Measurements from ENCODE around the gene FKBP1A. TPM values are rescaled to one million over a fixed set of nuclear protein-coding genes. Genes with fewer than 3 reads are reported as not detected.

FKBP1A gene
- total and polyA plus RNA-seq, 2 experiments from 2014 or later: 99.5 to 161 TPM

DNA sequence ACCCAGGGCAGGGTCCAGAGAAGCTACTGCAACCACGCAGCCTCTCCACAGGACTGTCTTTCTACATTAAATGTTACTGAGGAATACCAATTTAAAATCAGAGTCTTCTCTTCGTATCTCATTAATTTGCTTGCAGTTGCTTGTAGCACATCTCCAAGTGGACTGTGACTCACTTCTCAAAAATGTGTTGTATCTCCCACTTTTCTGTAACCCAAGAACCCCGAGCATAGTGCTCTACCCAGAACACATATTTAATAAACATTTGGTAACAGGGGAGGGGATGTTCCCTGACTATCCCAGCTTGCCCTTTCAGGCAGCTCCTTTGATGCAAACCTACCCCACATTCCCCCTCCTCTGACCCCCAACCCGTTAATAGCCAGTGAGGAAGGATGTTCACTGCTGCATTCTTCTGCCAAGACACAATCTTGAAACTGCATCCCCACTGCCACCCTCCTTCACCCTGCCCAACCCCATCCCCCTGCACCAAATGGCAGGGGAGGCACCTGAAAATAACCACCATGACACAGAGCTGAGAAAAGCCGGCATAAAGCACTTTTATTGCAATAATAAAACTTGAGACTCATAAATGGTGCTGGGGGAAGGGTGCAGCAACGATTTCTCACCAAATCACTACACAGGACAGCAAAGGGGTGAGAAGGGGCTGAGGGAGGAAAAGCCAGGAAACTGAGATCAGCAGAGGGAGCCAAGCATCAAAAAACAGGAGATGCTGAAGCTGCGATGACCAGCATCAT lies 24.2 kb downstream of the FKBP1A start:
- Histone ChIP-seq H3K9me2 (replicated peaks; ENCODE audit: insufficient read depth) (no peaks in the 10 kb centered on the region), H4K20me1 (ENCODE audit: insufficient read depth, poor library complexity, severe bottlenecking) (no peaks in the 10 kb centered on the region), H3K4me3 (no peak overlapping the region), H3K27ac (no peak overlapping the region), H3K4me1 (ENCODE audit: insufficient read depth) (peaks cover 9% of the 10 kb centered on the region), H3K27me3 (no peaks in the 10 kb centered on the region), H3K4me2 (no peak overlapping the region), H3K36me3 (replicated peaks; ENCODE audit: insufficient read depth, low read depth) (no peaks in the 10 kb centered on the region), H2AFZ (no peak overlapping the region), H3K79me2 (peaks cover 20% of the 10 kb centered on the region), H3K9me3 (ENCODE audit: low read depth) (no peaks in the 10 kb centered on the region)
- no peak for DNase-seq (ENCODE audit: low spot score)
- TF ChIP-seq EZH2 (IDR thresholded peaks at IDR 0.05; ENCODE audit: borderline replicate concordance) (no peak), EZH2phosphoT487 (IDR thresholded peaks at IDR 0.05; ENCODE audit: low read depth, severe bottlenecking, unreplicated experiment) (no peak)
- TF ChIP-seq, protein P1, sequence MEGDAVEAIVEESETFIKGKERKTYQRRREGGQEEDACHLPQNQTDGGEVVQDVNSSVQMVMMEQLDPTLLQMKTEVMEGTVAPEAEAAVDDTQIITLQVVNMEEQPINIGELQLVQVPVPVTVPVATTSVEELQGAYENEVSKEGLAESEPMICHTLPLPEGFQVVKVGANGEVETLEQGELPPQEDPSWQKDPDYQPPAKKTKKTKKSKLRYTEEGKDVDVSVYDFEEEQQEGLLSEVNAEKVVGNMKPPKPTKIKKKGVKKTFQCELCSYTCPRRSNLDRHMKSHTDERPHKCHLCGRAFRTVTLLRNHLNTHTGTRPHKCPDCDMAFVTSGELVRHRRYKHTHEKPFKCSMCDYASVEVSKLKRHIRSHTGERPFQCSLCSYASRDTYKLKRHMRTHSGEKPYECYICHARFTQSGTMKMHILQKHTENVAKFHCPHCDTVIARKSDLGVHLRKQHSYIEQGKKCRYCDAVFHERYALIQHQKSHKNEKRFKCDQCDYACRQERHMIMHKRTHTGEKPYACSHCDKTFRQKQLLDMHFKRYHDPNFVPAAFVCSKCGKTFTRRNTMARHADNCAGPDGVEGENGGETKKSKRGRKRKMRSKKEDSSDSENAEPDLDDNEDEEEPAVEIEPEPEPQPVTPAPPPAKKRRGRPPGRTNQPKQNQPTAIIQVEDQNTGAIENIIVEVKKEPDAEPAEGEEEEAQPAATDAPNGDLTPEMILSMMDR (IDR thresholded peaks at IDR 0.05; ENCODE audit: poor library complexity): no peak
- 60% methylated on average over 7 of the region's 7 CpGs for WGBS (ENCODE audit: low lambda C conversion rate, missing lambda C conversion rate)

GRCh38 chr20:1367479-1367878 lies 25.4 kb downstream of the FKBP1A start:
- no peaks in the 10 kb centered on the region for H3K9me2 ChIP-seq (replicated peaks; ENCODE audit: insufficient read depth)
- no peak overlapping the region for H3K4me3 ChIP-seq
- no peak overlapping the region for H3K27ac ChIP-seq
- no peaks in the 10 kb centered on the region for H3K9me3 ChIP-seq (ENCODE audit: low read depth)
- no peaks in the 10 kb centered on the region for H4K20me1 ChIP-seq (ENCODE audit: insufficient read depth, poor library complexity, severe bottlenecking)
- H3K4me2 ChIP-seq: no peak overlapping the region
- DNase-seq (ENCODE audit: low spot score): no peak
- H2AFZ ChIP-seq: no peak overlapping the region
- no peaks in the 10 kb centered on the region for H3K36me3 ChIP-seq (replicated peaks; ENCODE audit: insufficient read depth, low read depth)
- 98% methylated on average over 4 of the region's 4 CpGs for WGBS (ENCODE audit: low lambda C conversion rate, missing lambda C conversion rate)
- TF ChIP-seq EZH2phosphoT487 (IDR thresholded peaks at IDR 0.05; ENCODE audit: low read depth, severe bottlenecking, unreplicated experiment) (no peak), EZH2 (IDR thresholded peaks at IDR 0.05; ENCODE audit: borderline replicate concordance) (no peak)
- TF ChIP-seq, protein P1 (IDR thresholded peaks at IDR 0.05; ENCODE audit: poor library complexity): no peak
- H3K79me2 ChIP-seq: peaks cover 10% of the 10 kb centered on the region
- peaks cover 9% of the 10 kb centered on the region for H3K4me1 ChIP-seq (ENCODE audit: insufficient read depth)
- H3K27me3 ChIP-seq: no peaks in the 10 kb centered on the region

GRCh38 chr20:1364106-1364505 lies 28.7 kb downstream of the FKBP1A start:
- Histone ChIP-seq H3K9me2 (replicated peaks; ENCODE audit: insufficient read depth) (no peaks in the 10 kb centered on the region), H2AFZ (no peak overlapping the region), H3K9me3 (ENCODE audit: low read depth) (no peaks in the 10 kb centered on the region), H3K79me2 (peaks cover 5% of the 10 kb centered on the region), H3K27me3 (no peaks in the 10 kb centered on the region), H3K4me3 (no peak overlapping the region), H3K4me2 (no peak overlapping the region), H4K20me1 (ENCODE audit: insufficient read depth, poor library complexity, severe bottlenecking) (no peaks in the 10 kb centered on the region), H3K36me3 (replicated peaks; ENCODE audit: insufficient read depth, low read depth) (no peaks in the 10 kb centered on the region), H3K27ac (no peak overlapping the region), H3K4me1 (ENCODE audit: insufficient read depth) (peaks cover 9% of the 10 kb centered on the region)
- 92% methylated on average over 2 of the region's 2 CpGs for WGBS (ENCODE audit: low lambda C conversion rate, missing lambda C conversion rate)
- no peak for DNase-seq (ENCODE audit: low spot score)
- TF ChIP-seq EZH2phosphoT487 (IDR thresholded peaks at IDR 0.05; ENCODE audit: low read depth, severe bottlenecking, unreplicated experiment): no peak
- TF ChIP-seq, protein P1 (IDR thresholded peaks at IDR 0.05; ENCODE audit: poor library complexity): no peak
- TF ChIP-seq EZH2 (IDR thresholded peaks at IDR 0.05; ENCODE audit: borderline replicate concordance): no peak

Data from hepatocyte (in vitro differentiated cells).